CD1c-positive myeloid dendritic cell (primary cell): Measurements from ENCODE around the gene ANKDD1A.

Source experiments
- DNase-seq: peaks from one replicate; pipeline ENCODE4 v3.0.0-alpha.2; 2016; ENCODE audit errors: extremely low spot score

ANKDD1A gene

DNA sequence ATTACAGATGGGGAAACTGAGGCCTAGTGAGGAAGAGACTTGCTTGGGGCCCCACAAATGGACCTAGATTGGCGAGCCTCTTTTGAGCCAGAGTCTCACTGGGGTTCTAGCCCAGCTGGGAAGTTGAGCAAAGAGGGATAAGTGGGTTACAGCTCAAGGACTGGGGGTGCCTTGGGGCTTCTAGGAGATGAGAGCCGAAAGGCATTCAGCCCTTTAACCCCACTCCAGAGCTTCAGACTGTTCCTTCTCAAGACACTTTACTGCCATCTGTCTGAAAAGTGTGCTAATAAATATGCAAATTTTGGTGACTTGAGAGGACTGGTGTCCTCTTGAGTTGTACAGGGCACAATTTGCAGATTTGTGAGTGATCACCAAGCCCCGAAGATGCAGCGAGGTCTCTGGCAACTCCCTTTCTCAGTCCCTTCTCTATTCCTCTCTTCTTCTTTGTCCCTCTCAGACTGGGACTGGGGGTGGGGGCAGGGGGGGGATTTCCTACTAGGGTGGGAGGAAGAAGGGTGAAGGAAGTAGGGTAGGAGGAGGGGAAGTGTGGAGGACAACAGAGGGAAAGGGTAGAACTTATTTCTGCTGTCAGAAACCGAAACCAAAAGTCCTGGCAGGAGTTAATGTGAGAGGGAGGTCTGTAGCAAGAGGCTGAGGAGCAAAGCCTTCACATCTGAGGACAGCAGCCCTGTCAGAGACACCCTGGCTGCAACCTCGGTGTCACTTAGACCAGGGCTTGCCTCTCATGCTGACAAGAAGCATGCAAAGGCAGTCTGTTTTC, 16.2 kb upstream of the ANKDD1A start:
- DNase-seq = peak; percentile 78

DNA sequence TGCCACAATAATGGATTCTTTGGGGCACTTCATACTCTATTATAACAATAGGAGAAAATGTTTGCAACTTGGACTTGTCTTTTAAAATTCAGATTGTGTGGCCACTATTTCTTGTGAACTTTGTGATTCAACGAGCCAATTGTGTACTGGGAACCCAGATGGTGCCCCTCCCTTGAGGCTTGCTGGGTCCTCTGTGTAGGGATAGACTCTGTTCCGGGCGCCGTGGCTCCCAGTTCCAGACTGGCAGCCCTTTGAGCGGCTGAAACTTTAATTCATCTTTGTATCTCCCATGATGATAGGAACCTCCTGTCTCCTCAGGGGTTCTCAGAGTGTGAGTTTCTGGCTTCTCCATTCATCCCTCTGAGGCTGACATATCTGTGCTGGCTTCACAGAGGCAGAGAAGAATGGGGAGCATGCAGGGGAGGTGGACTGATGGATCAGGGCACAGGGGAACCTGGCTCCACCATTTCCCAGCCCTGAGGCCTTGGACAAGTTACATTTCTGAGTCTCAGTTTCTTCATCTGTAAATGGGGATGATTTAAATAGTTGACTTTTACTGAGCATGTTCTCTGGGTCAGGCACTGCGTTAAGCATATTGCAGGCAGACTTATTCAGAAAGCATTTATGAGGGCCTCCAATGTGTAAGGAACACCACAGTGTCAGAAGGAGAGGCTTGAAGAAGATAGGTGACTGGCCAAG, 15.2 kb upstream of the ANKDD1A start:
- DNase-seq = no peak

DNA sequence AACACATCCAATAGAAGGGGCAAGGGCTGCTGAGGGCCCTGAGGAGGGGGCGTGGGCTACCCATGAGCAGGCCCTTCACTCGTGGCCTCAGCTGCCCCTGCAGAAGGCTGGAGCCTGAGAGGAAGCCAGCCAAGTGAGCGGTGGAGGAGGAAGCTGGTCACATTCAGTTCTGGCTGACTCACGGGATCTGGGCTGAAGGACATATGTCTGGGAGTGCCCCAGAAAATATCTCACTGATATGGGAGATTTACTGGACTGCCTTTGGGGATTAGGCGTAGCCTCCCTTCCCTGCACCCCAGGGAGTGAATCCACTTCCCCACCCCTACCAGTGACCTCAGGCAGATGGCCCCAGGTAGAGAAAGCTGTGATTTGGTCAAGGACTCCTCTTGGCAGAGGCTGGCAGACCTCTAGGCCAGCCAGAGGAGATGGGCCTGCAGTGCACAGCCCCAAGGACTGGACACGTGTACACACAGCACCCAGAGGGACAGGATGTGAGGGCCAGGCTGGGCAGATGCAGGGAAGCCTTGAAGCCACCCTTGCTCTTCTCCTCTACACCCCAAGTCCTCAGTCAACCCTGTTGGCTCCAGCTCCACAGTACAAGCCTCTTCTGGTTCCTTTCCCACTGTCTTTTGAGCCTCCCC, 14.2 kb upstream of the ANKDD1A start:
- peak; percentile 84 for DNase-seq

DNA sequence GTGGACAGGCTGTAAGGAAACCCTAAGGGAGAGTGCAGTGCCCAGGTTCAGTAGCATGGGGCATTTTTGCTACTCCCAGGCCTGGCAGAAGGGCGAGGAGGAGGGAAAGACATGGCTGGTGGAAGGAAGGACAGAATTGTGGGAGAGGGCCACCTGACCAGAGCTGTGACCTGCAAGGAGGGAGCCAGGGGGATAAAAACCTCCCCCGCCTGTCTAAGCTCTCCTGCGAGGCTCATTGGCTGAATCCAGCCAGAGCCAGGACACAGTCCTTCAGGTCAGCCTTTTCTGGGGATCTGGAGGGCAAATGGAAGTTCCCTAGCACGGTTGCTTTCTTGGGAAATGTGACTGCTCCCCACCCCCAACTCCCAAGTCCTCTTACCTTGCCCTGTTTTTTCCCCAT, 13.3 kb upstream of the ANKDD1A start:
- DNase-seq = no peak

DNA sequence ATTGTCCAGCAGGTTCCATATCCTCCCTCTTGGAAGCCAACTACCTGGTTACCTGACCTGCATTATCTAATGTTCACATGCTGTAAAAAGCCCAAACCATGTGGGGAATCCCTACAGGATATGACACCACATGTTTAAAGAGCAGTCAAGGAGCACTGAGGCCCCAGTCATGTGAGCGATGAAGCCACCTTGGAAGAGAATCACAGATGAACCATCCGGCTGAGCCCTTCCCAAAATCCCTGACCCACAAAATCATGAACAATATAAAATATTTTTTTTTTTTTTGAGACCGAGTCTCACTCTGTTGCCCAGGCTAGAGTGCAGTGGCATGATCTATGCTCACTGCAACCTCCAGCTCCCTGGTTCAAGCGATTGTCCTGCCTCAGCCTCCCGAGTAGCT, 10.6 kb upstream of the ANKDD1A start:
- DNase-seq = no peak

DNA sequence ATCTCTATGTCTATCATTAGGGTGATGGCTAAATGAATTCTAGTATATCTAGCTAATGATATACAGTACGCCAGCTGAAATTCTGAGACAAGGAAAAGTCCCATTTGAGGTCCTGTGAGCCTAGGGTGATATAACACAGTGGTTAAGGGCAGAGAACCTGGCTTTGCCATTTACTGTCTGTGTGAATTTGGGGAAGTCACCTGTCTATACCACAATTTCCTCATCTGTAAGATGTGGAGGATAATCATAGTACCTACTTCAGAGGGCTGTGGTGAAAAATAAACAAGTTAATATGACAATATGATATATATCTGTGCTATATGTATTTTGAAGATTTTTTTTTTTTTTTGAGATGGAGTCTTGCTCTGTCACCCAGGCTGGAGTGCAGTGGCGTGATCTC, 9.8 kb upstream of the ANKDD1A start:
- peak; percentile 26 for DNase-seq

DNA sequence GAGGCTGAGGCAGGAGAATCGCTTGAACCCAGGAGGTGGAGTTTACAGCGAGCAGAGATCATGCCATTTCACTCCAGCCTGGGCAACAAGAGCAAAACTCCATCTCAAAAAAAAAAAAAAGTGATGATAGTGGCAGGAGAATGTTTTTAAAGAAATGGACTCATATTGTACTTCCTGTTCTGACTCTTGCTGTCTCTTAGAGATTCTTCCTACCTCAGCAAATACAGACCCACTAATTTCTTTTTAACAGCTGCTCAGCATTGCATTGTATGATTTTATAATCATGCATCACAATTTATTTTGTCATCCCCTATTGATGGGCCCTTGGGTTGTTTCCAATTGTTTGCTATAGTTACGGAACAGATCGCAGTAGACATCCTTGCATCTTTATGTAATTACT, 8.8 kb upstream of the ANKDD1A start:
- DNase-seq = peak; percentile 28

DNA sequence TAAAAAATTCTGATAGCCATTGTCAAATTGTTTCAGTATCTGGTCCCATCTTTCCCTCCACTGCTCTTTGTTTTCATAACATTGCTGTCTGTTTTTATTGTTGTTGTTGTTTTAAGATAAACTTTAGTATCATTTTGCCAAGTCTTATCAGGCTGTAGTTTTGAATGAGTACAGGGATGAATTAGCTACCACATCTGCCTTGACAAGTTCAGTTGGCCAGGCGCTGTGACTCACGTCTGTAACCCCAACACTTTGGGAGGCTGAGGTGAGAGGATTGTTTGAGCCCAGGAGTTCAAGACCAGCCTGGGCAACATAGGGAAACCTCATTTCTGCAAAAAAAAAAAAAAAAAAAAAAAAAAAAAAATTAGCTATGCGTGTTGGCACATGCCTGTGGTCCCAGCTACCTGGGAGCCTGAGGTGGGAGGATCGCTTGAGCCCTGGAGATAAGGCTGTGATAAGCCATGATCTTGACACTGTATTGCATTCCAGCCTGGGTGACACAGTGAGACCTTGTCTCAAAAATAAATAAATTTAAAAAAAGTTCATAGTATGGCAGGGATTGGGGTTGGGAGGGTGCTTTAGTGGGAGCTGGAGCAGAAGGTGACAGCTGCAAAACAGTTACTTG, 8.3 kb upstream of the ANKDD1A start:
- DNase-seq = no peak

DNA sequence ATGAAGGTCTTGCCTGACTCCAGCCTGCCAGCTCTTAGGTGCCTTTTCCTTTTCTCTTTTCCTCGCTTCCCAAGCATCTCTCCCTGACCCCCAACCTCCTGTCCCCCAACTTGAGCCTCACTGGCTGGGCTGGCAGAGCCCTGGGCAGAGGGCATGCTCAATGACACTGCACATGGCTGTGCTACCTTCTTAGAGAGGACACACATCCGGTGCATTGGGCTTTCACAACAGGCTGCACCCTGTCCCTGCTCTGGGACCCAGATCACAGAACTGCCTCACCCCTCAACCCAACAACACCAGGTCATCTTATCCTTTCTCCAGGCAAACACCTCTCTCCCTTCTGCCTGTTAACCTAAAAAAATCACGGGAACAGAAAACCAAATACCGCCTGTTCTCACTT, 7.5 kb upstream of the ANKDD1A start:
- DNase-seq = no peak

DNA sequence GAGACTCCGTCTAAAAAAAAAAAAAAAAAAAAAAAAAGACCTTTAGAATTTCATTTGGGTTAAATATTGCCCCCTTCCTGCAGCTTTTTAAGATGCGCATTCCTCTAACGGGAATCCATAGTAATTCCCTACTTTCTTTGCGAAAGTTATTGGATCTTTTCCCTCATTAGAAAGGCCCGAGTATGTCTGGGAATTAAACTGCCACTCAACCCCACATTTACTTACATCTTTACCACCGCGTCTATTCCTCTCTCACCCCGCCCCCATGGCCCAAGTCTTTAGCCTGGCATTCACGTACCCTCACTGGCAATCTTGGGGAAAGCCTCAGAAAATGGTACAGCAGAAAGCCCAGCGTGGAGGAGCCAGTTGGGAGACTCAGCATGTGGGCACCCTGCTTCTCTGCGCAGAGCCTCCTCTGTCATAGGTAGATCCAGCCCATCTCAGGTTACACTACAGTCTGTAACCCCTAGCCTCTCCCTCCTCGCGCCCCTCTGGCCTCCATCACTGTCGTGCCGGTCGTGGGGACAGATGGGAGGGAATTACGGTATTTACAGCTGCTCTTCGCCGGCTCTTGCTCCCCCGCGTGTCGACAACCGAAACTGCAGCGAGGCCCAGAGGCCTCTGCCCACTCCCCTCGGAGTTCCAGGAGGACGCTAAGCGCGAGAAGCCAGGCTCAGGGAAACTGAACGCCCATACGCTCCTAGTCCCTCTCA, 6.4 kb upstream of the ANKDD1A start:
- peak; percentile 85 for DNase-seq

DNA sequence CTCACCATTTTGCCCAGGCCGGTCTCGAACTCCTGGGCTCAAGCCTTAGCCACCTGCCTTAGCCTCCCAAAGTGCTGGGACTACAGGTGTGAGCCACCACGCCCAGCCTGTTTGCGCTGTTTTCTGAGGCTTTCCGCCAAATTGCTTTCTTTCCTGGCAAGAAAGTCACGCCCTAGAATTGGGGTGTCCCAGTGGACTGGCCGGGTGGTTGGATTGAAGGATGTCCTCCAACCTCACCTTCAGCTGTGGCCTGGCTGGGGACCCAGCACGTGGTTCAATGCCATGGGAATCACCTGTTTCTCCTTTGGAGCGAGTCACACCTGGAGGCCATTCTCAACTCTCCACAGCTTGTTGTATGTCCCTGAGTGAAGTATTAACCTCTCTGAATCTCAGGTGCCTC, 5.8 kb upstream of the ANKDD1A start:
- DNase-seq = no peak

DNA sequence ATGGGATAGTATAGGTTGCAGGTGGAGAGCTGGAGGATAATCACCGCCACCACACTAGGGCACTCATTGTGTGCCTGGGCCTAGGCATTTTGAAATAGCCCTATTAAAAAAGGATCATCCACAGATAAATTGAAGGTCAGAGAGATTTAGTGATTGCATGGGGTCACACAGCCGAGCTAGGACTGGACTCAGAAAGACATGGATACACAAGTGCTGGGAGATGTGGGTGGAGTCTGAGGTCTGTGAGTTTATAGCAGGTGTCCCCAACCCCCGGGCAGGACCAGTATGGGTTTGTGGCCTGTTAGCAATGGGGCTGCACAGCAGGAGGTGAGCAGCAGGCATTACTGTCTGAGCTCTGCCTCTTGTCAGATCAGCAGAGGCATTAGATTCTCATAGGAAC, 5.3 kb upstream of the ANKDD1A start:
- DNase-seq = no peak

DNA sequence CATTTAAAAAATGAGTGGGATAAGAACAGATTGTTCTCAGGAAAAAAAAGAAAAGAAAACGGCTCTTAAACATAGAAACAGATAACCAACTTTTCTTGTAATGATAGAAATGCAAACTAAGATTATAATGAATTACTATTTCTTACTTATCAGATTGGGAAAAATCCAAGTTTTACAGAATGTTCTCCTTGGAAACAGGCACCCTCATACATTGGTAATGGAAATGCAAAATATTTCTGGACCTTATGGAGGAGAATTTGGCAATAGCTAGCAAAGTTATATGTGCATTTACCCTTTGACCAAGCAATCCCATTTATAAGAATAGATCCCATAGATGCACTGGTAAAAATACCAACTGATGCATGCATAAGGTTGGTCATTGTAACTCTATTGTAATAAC, 3.7 kb upstream of the ANKDD1A start:
- no peak for DNase-seq

DNA sequence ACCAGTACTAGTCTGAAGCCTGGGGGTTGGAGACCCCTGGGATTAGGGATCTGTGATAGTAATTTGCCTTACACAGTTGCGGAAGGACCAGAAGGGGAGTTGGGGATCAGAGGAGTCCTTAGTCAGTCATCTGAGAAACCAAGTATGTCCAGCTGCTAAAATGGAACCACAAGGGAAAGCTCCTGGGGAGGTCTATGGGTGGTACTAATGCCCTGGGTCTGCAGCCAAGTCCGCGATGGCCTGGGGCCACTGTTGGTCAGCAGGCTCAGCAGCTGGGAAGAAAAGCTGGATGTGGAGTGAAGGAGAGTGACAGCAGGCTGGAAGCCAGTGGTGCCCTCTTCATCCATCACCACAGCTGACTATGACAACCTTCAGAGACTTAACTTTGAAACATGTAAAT, 2.2 kb upstream of the ANKDD1A start:
- no peak for DNase-seq

DNA sequence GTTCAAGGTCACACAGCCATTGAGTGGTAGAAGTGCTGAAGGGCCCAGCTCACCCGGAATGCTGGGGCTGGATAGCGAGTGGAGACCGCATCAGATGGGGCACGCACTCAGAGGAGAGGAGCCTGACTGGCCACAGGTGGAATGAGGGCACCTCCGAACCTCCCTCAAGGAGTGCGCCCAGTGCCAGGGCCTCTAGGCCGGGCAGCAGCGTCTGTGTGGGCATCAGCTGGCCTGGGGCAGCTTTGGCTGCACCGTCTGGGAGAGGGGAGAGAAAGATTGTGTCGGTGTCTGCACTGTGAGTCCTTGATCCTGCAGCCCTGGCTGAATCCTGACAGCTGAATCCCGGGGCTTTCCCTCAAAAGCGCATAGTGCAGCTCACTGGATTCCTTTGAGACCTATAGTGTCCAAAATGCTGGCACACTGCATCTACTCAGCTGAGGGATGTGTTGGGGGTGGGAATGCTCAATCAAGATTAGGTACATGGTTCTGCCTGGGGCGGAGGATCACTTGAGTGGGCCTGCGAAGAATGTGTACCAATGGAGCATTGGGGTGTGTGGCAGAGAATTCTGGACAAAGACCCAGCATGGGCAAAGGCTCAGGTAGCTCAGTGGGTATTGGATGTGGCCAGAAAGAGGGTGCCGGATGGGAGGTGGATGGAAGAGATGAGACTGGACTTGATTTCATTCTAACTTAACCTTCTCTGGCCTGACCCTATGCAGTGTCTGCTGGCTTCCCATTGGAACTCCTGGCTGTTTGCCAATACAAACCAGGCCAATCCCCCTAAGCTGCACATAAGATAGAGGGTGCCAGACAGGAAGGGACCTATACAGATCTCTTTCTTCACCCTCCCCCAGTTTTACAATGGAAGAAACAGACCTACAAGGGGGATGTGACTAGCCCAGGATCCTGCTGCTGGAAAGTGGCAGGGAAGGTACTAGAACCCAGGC, 950 bp downstream of the ANKDD1A start:
- no peak for DNase-seq

DNA sequence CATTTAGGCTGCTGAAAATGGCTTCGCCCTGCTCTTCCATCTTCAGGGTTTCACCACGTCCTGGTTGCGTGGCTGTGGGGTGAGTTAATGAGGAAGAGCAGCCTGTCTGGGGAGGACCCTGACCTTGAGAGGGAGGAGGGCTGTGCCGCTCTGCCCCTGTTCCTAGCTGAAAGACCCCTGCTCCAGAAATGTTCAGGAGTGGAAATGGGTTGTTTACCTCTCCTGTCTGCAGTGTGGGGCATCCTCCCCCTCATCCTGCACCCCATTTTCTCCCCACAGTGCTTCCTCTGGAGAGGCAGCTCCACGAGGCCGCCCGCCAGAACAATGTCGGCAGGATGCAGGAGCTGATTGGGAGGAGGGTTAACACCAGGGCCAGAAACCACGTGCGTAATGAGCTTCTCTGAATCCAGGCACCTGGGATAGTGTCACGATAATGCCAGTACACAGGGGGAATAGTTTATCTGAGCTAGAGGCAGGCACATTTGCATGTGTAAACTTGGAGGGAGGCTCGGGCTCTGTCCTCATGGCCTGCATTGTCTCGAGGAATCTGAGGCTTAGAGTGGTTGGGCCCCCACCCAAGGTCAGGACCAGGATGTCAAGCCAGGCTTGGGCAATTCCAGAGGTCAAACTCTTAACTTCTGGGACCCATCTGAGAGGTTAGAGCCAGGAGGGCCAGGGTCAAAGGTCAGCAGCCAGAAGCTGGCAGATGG, 4.0 kb downstream of the ANKDD1A start:
- DNase-seq = no peak

DNA sequence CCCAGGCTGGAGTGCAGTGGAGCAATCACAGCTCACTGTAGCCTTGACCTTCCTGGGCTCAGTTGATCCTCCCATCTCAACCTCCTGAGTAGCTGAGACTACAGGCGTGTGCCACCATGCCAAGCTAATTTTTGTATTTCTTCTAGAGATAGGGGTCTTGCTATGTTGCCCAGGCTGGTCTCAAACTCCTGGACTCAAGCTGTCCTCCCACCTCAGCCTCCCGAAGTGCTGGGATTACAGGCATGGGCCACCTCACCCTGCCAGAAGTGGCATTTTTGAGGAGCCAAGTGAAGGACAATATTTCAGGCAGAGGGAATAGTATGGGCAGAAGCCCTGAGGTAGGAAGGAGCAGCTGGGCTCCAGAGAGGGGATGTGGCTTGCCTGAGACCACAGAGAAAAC, 4.7 kb downstream of the ANKDD1A start:
- DNase-seq = no peak

DNA sequence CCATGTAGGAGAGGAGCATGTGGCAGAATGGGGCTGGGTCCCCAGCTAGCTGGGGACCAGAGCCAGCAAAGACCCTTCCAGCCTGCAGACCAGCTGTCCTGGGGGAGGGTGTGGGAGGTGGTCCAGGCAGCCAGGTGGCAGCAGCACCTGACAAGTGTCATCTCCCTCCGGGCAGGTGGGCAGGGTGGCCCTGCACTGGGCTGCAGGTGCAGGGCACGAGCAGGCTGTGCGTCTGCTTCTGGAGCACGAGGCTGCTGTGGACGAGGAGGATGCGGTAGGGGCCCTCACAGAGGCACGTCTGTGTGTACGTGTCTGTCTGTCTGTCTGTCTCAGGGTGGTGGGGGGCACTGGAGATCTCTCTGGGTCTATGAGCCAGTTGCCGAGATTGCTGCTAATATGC, 5.5 kb downstream of the ANKDD1A start:
- DNase-seq = no peak

DNA sequence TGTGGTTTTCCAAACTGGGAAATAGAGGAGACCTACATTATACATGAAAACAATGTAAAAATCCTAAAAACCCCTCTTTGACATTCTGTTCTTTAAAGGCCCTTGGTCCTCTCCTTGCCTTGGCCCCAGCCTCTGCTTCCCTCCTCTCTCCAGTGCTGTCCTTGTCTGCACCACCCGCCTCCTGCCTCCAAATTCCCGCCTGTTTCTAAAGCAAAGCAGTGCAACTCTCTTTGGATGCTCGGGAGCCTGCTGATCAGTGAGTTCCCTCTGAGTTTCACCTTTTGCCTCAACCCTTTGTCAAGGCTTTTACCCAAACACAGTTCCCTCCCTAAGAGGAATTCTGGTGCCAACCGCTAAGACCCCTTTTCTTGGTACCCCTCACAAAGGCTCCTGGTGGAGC, 8.0 kb downstream of the ANKDD1A start:
- no peak for DNase-seq

DNA sequence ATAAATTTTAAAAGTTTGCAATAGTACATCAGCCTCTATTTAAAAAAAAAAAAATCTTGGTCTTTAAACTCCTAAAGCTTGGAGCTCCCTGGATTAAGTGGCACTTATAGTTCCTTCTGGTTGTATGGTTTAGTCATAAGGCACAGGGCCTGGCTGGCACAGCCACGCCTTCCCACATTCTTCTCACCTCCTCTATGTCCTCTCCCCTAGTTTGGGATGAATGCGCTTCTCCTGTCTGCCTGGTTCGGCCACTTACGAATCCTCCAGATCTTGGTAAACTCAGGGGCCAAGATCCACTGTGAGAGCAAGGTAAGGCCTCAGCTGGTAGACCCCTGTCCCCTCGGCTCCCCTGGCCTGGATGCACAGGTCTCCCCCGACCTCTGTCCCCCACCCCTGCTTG, 10.0 kb downstream of the ANKDD1A start:
- DNase-seq = no peak
